Ishikawa (cell line): Measurements from ENCODE around the gene SDSL.

Experiments
- CEBPB ChIP-seq: IDR thresholded peaks from 2 replicates; pipeline ENCODE4 v1.6.1; 2012
- CREB1 ChIP-seq: IDR thresholded peaks from 2 replicates; pipeline ENCODE4 v1.6.1; 2012; ENCODE audit warnings: low read depth
- EGR1 ChIP-seq: IDR thresholded peaks from 2 replicates; pipeline ENCODE4 v1.6.1; 2012
- EP300 ChIP-seq: IDR thresholded peaks from 2 replicates; pipeline ENCODE4 v1.6.1; 2012; ENCODE audit warnings: borderline replicate concordance
- FOXM1 ChIP-seq: IDR thresholded peaks from 2 replicates; pipeline ENCODE4 v1.6.1; 2012; ENCODE audit warnings: low read depth, borderline replicate concordance
- NFIC ChIP-seq: IDR thresholded peaks from 2 replicates; pipeline ENCODE4 v1.6.1; 2012
- RAD21 ChIP-seq: IDR thresholded peaks from 2 replicates; pipeline ENCODE4 v1.6.1; 2012; ENCODE audit warnings: low read depth
- TAF1 ChIP-seq: IDR thresholded peaks from 2 replicates; pipeline ENCODE4 v1.6.1; 2012; ENCODE audit warnings: low read depth, mild to moderate bottlenecking
- TCF12 ChIP-seq: IDR thresholded peaks from 2 replicates; pipeline ENCODE4 v1.6.1; 2012; ENCODE audit warnings: low read depth
- TEAD4 ChIP-seq: IDR thresholded peaks from 2 replicates; pipeline ENCODE4 v1.6.1; 2012
- YY1 ChIP-seq: IDR thresholded peaks from 2 replicates; pipeline ENCODE4 v1.6.1; 2012; ENCODE audit warnings: low read depth
- ZBTB7A ChIP-seq: IDR thresholded peaks from 2 replicates; pipeline ENCODE4 v1.6.1; 2012; ENCODE audit warnings: low read depth
- TF ChIP-seq, protein P1 (sequence below): IDR thresholded peaks from 2 replicates; pipeline ENCODE4 v1.6.1; 2012
- TF ChIP-seq, protein P2 (sequence below): IDR thresholded peaks from 2 replicates; pipeline ENCODE4 v1.6.1; 2012
- TF ChIP-seq, protein P3 (sequence below): IDR thresholded peaks from 2 replicates; pipeline ENCODE4 v1.6.1; 2012; ENCODE audit warnings: low read depth, mild to moderate bottlenecking

The SDSL gene

DNA sequence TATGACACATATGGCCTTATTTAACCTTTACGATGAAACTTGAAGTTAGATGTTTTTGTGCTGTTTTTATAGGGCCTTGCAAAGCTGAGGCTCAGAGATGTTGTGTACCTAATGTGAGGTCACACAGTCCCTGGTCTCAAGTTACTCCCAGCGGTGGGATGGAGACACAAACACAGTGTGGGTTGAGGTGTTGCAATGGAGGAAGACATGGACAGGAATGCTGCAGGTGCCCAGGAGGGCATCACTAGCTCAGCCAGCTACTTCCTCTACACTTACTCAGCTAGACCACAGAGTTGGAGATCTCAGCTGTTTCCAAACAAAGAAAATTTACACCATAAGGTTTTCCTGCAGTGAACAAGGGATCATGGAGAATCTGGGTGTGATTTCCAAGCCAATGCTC, 34.0 kb downstream of the SDSL start:
- TF ChIP-seq, protein P1, sequence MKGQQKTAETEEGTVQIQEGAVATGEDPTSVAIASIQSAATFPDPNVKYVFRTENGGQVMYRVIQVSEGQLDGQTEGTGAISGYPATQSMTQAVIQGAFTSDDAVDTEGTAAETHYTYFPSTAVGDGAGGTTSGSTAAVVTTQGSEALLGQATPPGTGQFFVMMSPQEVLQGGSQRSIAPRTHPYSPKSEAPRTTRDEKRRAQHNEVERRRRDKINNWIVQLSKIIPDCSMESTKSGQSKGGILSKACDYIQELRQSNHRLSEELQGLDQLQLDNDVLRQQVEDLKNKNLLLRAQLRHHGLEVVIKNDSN = no peak
- no peak for TF ChIP-seq NFIC
- TF ChIP-seq, protein P2, sequence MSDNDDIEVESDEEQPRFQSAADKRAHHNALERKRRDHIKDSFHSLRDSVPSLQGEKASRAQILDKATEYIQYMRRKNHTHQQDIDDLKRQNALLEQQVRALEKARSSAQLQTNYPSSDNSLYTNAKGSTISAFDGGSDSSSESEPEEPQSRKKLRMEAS = no peak
- no peak for TF ChIP-seq TCF12
- no peak for TF ChIP-seq CEBPB
- no peak for TF ChIP-seq ZBTB7A
- TF ChIP-seq EGR1 = no peak
- TF ChIP-seq CREB1 = no peak
- TF ChIP-seq YY1 = no peak
- no peak for TF ChIP-seq RAD21

DNA sequence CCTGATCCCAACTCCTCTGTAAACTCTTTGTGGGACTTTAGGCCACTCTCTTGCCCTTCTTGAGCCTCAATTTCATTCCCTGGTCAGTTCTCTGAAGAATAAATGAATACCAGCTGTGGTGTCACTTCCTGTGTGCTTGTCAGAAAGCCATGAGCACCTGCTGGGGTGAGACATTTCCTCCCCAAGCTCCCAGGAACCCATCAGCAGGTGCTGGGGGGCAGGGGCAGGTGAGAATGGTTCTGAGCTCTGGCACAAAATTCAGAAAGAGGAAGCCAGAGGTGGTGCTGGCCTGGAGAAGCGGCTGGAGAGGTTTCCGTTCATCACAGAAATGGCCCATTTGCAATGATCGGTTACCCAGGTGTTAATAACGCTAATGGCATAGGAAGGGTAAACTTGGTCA, 34.6 kb downstream of the SDSL start:
- TF ChIP-seq EP300 = no peak
- TF ChIP-seq, protein P2 = no peak
- no peak for TF ChIP-seq TAF1
- TF ChIP-seq, protein P3, sequence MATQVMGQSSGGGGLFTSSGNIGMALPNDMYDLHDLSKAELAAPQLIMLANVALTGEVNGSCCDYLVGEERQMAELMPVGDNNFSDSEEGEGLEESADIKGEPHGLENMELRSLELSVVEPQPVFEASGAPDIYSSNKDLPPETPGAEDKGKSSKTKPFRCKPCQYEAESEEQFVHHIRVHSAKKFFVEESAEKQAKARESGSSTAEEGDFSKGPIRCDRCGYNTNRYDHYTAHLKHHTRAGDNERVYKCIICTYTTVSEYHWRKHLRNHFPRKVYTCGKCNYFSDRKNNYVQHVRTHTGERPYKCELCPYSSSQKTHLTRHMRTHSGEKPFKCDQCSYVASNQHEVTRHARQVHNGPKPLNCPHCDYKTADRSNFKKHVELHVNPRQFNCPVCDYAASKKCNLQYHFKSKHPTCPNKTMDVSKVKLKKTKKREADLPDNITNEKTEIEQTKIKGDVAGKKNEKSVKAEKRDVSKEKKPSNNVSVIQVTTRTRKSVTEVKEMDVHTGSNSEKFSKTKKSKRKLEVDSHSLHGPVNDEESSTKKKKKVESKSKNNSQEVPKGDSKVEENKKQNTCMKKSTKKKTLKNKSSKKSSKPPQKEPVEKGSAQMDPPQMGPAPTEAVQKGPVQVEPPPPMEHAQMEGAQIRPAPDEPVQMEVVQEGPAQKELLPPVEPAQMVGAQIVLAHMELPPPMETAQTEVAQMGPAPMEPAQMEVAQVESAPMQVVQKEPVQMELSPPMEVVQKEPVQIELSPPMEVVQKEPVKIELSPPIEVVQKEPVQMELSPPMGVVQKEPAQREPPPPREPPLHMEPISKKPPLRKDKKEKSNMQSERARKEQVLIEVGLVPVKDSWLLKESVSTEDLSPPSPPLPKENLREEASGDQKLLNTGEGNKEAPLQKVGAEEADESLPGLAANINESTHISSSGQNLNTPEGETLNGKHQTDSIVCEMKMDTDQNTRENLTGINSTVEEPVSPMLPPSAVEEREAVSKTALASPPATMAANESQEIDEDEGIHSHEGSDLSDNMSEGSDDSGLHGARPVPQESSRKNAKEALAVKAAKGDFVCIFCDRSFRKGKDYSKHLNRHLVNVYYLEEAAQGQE = no peak

DNA sequence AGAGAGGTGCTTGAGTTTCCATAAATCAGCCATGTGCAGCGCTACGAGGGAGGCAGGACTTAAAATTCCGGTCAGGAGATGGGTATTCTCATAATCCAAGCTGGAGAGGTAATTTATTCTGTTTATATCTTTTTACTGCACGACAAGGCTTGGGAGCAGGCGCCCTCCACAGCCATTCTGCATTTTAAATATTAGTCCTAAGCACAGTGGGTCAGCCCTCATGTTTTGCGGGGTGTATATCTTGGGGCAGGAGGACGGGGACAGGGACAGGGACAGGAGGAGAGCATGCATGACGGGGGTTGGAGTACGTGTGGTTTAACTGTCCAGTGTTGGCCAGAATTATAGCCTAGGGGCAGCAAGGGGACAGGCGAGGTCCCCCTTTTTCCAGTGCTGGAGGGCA, 35.0 kb downstream of the SDSL start:
- TF ChIP-seq CREB1 = no peak
- TF ChIP-seq EP300 = no peak
- TF ChIP-seq TAF1 = no peak
- TF ChIP-seq, protein P2 = no peak
- TF ChIP-seq EGR1 = no peak
- no peak for TF ChIP-seq CEBPB
- TF ChIP-seq, protein P1 = no peak
- TF ChIP-seq FOXM1 = no peak
- no peak for TF ChIP-seq ZBTB7A
- TF ChIP-seq TCF12 = no peak
- TF ChIP-seq RAD21 = no peak
- TF ChIP-seq TEAD4 = no peak
- no peak for TF ChIP-seq NFIC
- TF ChIP-seq, protein P3 = no peak
- no peak for TF ChIP-seq YY1

DNA sequence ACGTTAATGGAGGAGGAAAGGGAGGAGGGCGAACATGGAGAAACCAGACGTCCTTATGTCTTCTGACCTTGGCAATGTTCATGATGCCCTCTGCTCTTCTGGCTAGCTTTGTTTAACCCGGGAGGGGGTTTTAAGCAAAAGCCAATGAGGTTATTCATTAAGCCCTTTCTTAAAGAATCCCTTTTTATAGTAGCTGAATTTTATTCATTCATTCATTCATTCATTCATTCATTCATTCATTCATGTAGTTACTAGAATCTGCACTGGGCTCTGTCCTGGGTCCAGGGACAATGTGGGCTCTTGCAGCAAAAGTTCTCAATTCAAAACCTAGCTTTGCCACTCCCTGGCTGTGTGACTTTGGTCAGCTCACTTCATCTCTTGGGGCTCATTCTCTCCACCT, 35.5 kb downstream of the SDSL start:
- TF ChIP-seq FOXM1 = no peak

DNA sequence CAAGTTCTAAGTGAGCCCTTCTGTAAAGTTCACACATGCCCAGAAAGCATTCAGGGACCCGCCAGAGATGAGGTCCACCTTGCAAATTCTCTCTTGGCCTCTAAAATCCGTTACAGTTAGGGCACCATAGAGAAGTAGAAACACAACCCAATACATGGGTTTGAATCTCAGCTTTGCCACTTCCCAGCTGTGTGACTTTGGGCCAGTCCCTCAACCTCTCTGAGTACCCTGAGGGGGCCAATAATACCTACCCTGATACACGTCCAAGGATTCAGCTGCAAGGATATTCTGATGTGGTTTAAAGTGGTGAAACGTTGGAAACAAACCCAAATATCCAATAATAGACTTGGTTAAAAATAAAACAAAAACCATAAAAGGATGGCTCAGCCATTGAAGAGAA, 37.8 kb downstream of the SDSL start:
- TF ChIP-seq FOXM1 (no peak), EP300 (no peak), NFIC (no peak), TAF1 (no peak), YY1 (no peak), TCF12 (no peak), ZBTB7A (no peak), TEAD4 (no peak), CREB1 (no peak), RAD21 (no peak), EGR1 (no peak), CEBPB (no peak)
- TF ChIP-seq, protein P3 = no peak
- TF ChIP-seq, protein P1 = no peak
- TF ChIP-seq, protein P2 = no peak
